Bronchial epithelial cell (primary cell): ENCODE measurements around the gene FLRT2. TPM values are rescaled to one million over a fixed set of nuclear protein-coding genes. Genes with fewer than 3 reads are reported as not detected.

ENCODE experiments used
- DNase-seq: peaks from one replicate; pipeline ENCODE4 v3.0.0-alpha.2; 2010; ENCODE audit warnings: low read depth
- FAIRE-seq: peaks from 2 replicates; lab custom pipeline; 2011; peaks lifted over from hg19 to GRCh38; lab: Jason Lieb, UNC
- H3K27me3 ChIP-seq: 2 replicates; pipeline ENCODE4 v1.5.1; 2011; ENCODE audit warnings: low read length; ENCODE audit not compliant: control insufficient read depth, insufficient read depth
- H3K36me3 ChIP-seq: 2 replicates; pipeline ENCODE4 v1.5.1; 2011; ENCODE audit warnings: low read length; ENCODE audit not compliant: control insufficient read depth, insufficient read depth
- H3K4me3 ChIP-seq: 2 replicates; pipeline ENCODE4 v1.5.1; 2011; ENCODE audit warnings: mild to moderate bottlenecking, low read depth, low read length, control low read depth
- CTCF ChIP-seq: IDR thresholded peaks from 2 replicates; pipeline ENCODE4 v1.5.1; 2011; ENCODE audit warnings: mild to moderate bottlenecking, moderate library complexity, low read length, control low read depth, inconsistent platforms; ENCODE audit not compliant: insufficient read depth, severe bottlenecking
- total RNA-seq: library from RNA; depleted of rRNA; stranded (reverse); fragments of >200 nt; gene quantifications from 2 replicates; pipeline ENCODE4 v1.2.1, GENCODE V29; 2014

FLRT2 gene
- total RNA-seq, 1 donor from 2014 or later, result 7.1 TPM

GRCh38 chr14:85644211-85644610 is 114.3 kb downstream of the FLRT2 start:
- no peak for TF ChIP-seq CTCF
- DNase-seq, result no peak
- FAIRE-seq, result no peak
- no peaks in the 10 kb centered on the region for H3K36me3 ChIP-seq
- no peak overlapping the region for H3K4me3 ChIP-seq
- H3K27me3 ChIP-seq, result no peaks in the 10 kb centered on the region

- no peak for DNase-seq
- H3K36me3 ChIP-seq, result no peaks in the 10 kb centered on the region
- no peak for TF ChIP-seq CTCF
- no peaks in the 10 kb centered on the region for H3K27me3 ChIP-seq
- H3K4me3 ChIP-seq, result no peak overlapping the region
- no peak for FAIRE-seq
Measured at GRCh38 chr14:85653029-85653428, 123.1 kb downstream of the FLRT2 start.

- DNase-seq, result no peak
- no peaks in the 10 kb centered on the region for H3K36me3 ChIP-seq
- no peaks in the 10 kb centered on the region for H3K27me3 ChIP-seq
- H3K4me3 ChIP-seq, result no peak overlapping the region
- no peak for TF ChIP-seq CTCF
- no peak for FAIRE-seq
Measured at GRCh38 chr14:85660243-85660922, 130.4 kb downstream of the FLRT2 start.

- DNase-seq (no peak), FAIRE-seq (no peak)
- no peaks in the 10 kb centered on the region for H3K36me3 ChIP-seq
- H3K27me3 ChIP-seq, result no peaks in the 10 kb centered on the region
- TF ChIP-seq CTCF, result no peak
- no peak overlapping the region for H3K4me3 ChIP-seq
Measured at GRCh38 chr14:85662096-85662495, 132.2 kb downstream of the FLRT2 start.

- H3K4me3 ChIP-seq, result no peak overlapping the region
- DNase-seq, result no peak
- no peak for TF ChIP-seq CTCF
- no peaks in the 10 kb centered on the region for H3K36me3 ChIP-seq
- FAIRE-seq, result no peak
- H3K27me3 ChIP-seq, result no peaks in the 10 kb centered on the region
Measured at GRCh38 chr14:85663256-85663655, 133.3 kb downstream of the FLRT2 start.

- TF ChIP-seq CTCF, result no peak
- Histone ChIP-seq H3K27me3 (no peaks in the 10 kb centered on the region), H3K36me3 (no peaks in the 10 kb centered on the region), H3K4me3 (no peak overlapping the region)
- no peak for DNase-seq
- no peak for FAIRE-seq
Measured at GRCh38 chr14:85663667-85664066, 133.7 kb downstream of the FLRT2 start.
